ENCODE measurements around the gene CACNA1H.

DNA sequence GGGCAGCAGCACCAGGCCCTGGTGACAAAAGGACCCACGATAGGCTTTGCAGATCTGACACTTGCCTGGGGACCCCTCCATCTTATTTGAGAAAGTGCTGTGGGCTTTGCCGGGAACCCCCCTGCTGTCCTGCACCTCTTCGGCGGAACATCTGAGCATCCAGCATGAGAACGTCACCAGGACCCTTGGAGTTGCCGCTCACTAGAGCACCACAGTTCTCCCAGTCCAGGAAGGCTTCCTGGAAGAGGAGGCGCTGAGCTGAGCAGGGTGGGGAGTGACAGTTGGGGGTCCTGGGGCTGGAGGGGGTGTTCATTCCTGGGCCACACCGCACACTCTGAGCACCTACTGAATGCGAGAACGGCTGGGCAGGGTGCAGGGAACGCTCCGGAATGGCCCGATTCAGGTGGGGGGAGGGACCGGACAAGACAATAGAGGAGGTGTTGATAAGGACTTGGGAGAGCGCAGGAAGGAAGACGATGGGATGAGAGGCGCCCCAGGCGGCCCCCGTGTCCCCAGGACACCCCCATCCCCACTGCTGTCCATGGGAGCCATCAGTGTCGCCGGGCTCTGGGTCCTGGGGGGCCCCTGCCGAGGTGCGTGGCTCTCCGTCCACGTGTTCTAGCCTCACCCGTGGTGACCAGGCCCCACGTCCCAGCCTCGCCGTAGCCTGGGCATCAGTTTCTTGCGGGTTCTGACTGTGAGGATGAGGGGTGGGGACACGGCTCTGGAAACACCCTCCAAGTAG is 24.8 kb upstream of the CACNA1H start:
- no peak for TF ChIP-seq CTCF (IDR thresholded peaks at IDR 0.05; ENCODE audit: low read depth, low read length, poor library complexity, severe bottlenecking)
- TF ChIP-seq EZH2phosphoT487 (IDR thresholded peaks at IDR 0.05; ENCODE audit: borderline replicate concordance, low read length): no peak

Data from DOHH2 (cell line).